Kasumi-1 (cell line): ENCODE results near the gene SYCN.

Experiments
- DNase-seq, 2 experiments: peaks; one replicate each; lab custom pipeline; 2025; lab: John Stamatoyannopoulos, UW

SYCN gene

DNA sequence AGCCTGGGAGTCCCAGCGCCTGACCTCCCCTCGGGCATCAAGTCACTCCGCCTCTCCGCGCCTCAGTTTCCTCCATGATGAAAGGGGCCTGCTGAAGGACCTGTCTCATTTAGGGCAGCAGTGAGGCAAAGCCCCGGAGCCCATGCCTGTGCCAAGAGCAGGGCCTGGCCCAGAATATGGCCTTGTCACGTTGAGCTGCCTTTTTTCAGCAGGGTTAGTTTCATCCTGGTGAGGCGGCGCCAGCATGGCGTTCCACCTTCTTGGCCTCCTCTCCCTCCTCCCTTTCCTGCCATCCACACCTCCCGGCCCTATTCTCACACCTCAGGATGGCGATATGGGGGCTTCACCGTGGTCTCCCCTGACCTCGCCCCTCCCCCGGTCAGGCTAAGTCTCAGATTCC is 48.3 kb downstream of the SYCN start:
- DNase-seq, result no peak

GRCh38 chr19:39155114-39155700 is 48.9 kb downstream of the SYCN start:
- DNase-seq, result no peak

GRCh38 chr19:39154629-39155100 is 49.4 kb downstream of the SYCN start:
- DNase-seq, result no peak

GRCh38 chr19:39154100-39154628 is 49.9 kb downstream of the SYCN start:
- DNase-seq, result no peak
